ENCODE results near the gene BABAM2.

Gene BABAM2

GRCh38 chr2:28155627-28156026 is 265.1 kb downstream of the BABAM2 start:
- FAIRE-seq, result no peak
- peak; percentile 47 for DNase-seq (ENCODE audit: low spot score)

DNA sequence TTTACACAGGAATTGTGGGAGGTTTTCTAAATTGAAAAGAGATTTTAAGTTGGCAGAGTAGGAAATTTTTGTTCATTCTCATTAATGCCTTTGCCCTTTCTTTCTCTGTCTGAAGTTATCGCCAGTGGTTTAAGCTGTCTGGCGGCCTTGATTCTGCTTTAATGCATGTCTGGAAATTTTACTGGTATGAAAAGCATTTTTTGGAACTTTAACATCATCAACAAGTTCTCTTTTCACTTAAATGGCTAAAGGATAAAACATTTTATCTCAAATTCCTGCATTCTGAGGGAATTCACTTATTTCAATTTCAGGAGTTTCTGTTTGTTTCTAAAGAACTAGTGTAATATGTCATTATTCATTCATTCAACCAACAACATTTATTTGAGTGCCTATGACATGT is 268.3 kb downstream of the BABAM2 start:
- FAIRE-seq (no peak), DNase-seq (ENCODE audit: low spot score) (no peak)

DNA sequence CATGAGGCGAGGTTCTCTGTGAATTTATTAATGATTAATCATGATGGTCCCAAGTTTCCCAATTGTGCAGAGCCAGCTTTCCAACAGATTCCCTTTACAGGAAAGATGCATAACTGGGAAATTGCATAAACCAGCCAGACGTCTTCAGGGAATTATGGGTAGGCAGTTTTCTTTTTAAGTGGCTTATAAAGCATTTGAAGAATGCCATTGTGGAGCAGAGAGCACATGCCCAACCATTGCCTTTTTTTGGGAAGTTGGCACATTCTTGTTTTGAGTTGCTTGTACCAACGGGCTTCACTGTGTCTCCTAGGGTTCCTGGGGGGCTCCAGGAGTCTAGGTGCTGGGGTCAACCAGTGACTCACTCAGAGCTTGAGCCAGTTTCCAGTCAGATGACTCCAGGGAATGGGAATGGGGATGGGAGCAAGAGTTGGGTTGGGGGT is 270.5 kb downstream of the BABAM2 start:
- DNase-seq (ENCODE audit: low spot score), result peak; percentile 88
- peak; percentile 93 for FAIRE-seq

GRCh38 chr2:28161466-28161865 is 270.9 kb downstream of the BABAM2 start:
- DNase-seq (ENCODE audit: low spot score) (no peak), FAIRE-seq (no peak)

DNA sequence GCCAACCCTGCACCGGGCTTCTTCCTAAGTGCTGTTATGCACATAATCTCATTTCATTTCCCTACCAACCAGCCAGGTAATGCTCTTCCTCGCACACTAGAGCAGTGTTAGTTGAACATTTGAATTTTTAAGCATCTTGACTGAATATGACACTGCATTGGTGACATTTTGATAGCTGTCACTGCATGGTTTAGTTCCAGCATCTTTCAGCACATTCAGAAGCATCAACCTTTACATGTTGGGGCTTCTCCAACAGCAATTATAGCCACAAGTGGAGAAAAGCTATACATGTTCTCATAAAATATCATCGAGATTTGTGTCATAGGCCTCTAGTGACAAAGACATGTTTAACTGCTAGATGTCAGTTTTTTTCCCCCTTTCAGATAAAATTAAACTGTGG is 272.0 kb downstream of the BABAM2 start:
- FAIRE-seq (no peak), DNase-seq (ENCODE audit: low spot score) (no peak)

GRCh38 chr2:28163028-28163427 is 272.5 kb downstream of the BABAM2 start:
- DNase-seq (ENCODE audit: low spot score) (no peak), FAIRE-seq (no peak)

DNA sequence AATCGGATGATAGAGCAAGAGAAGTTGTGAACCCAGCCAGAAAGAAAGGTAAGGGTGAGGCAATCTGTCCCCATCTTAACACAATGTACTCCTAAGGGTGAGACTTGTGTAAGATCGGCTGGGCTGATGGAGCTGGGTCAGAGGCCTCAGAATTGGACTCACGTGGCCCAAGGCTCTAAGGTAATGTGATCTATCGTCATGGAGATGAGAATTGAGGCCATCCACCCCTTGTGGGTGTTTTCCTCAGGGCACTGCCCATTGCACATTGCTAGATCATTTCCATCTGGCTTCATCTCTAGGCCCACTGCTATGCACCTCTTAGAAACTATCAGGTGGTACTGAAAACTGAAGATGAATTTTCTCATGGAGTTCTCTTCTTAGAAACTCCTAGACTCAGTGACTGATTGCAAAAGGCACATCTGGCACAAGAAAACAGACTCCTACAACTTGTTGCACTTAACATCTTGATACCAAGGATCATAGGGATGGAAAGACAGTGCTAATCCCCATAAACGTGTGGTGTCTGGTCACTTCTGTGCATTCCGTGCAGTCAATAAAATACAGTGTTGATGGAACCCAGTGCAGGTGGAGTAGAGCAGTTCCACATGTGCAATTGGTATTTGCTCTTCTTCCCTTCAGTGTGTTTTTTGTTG is 273.2 kb downstream of the BABAM2 start:
- FAIRE-seq (no peak), DNase-seq (ENCODE audit: low spot score) (no peak)

DNA sequence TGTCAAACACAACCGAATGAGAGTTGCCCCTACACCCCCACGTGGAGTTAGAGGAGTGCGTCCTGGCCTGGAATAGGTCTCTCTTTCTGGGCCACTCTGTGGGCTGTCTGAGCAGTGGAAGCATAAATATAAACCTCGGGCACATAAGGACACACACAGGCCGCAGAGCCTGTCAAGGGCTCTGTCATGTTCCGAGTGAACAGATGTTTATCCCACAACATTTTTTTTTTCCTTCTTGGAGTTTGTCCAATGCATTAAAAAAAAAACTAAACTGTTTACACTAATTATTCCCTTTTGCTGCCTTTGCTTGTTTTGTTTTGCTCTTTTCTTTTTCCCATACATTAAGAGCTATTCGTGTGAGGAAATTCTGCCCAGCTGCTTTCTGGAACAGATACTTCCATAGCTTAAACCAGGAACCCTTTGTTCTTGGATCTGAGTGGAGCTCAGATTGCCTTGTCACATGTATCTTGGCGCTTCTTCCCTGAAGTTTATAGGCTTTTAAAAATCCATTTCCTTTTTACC is 273.8 kb downstream of the BABAM2 start:
- FAIRE-seq (no peak), DNase-seq (ENCODE audit: low spot score) (no peak)

DNA sequence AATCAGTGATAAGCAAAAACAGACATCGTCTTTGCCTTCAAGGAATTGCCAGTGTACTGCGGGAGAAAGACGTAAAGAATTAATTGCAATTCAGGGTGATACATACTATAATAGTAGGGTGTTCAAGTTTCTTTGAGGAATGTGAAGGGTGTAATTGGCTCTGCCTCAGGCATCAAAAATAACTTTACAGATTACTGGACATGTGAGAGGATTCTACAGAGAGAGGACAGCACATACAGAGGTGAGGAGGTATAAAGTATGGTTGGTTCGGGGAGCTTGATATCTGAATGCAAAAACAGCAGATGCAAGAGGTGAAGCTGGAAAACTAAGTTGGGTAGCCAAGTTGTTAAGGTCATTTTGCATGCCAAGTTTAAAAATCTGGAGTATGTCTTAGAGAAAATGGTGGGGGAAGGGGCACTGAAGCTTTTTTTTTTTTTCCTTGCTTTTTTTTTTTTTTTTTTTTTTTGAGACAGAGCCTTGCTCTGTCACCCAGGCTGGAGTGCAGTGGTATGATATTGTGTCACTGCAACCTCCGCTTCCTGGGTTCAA is 274.6 kb downstream of the BABAM2 start:
- DNase-seq (ENCODE audit: low spot score), result no peak
- FAIRE-seq, result no peak

GRCh38 chr2:28166956-28167355 is 276.4 kb downstream of the BABAM2 start:
- DNase-seq (ENCODE audit: low spot score) (peak; percentile 71), FAIRE-seq (peak; percentile 71)

- no peak for DNase-seq (ENCODE audit: low spot score)
- FAIRE-seq, result no peak
Measured at GRCh38 chr2:28168376-28168775, 277.8 kb downstream of the BABAM2 start.

GRCh38 chr2:28169492-28169891 is 279.0 kb downstream of the BABAM2 start:
- FAIRE-seq, result no peak
- DNase-seq (ENCODE audit: low spot score), result no peak

DNA sequence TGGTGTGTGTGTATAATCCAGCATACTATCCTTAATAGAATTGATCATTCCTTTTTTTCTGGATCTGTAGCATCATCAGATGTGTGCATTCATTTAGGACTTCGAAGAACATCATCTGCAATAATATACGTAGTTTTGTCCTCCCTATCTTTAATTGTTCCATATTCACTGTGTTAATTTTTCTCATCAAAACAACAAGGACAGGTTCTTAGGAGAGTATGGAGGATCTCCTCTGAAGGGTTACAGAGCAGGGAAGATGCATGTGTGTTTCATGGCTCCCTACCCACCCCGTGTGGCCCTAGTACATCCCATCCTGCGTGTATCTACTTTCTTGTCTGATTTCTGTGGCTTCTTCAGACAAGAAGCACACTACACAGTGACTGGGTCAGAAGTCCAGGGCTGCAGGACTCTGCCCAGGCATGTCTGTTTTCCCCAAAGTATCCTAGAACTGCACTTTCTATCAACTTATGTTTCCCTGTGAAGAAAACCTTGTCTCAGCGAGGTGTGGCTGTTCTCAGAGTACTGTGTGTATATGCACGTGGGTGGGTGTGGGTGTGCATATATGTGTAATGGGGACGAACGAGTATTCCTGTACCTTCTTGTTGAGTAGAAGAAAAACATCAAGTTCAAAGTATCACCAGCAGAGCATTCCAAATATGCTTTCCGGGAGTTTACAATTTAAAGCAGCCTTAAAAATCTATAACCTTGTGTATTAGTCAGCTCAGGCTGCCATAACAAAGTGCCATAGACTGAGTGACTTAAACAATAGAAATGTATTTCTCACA is 281.8 kb downstream of the BABAM2 start:
- no peak for FAIRE-seq
- DNase-seq (ENCODE audit: low spot score), result no peak

- no peak for FAIRE-seq
- DNase-seq (ENCODE audit: low spot score), result no peak
Measured at GRCh38 chr2:28173377-28173776, 282.8 kb downstream of the BABAM2 start.

- DNase-seq (ENCODE audit: low spot score) (no peak), FAIRE-seq (no peak)
Measured at GRCh38 chr2:28174211-28174610, 283.7 kb downstream of the BABAM2 start.

- DNase-seq (ENCODE audit: low spot score) (no peak), FAIRE-seq (no peak)
Measured at GRCh38 chr2:28175028-28175427, 284.5 kb downstream of the BABAM2 start.

DNA sequence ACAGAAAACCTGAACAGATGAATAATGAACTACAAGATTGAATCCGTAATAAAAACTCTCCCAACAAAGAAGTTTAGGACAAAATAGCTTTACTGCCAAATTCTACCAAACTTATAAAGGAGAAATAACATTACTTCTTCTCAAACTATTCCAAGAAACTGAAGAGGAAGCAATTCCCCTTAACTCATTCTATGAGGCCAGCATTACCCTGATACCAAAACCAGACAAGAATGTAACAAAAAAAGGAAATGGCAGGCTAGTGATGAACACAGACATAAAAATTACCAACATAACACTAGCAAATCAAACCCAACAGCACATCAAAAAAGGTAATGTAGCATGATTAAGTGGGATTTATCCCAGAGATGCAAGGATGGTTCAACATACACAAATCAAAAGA is 288.4 kb downstream of the BABAM2 start:
- DNase-seq (ENCODE audit: low spot score) (no peak), FAIRE-seq (no peak)

DNA sequence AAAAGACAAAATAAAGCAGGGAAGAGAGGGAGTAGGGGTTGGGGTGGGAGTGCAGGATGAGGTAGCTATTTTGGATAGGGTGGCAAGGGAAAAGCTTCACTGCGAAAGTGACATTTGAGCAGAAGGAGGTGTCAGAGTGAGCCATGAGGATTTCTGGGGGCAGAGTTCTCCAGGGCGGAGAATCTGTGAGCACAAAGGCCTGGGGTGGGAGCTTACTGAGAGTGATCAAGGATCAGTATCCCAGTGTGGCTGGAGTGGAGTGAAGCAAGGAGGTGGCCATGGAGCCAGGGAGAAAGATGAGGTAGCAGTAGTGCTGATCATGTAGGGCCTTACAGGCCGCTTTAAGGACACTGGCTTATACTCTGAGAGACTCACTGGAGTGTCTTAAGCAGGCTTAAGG is 291.3 kb downstream of the BABAM2 start:
- FAIRE-seq, result no peak
- DNase-seq (ENCODE audit: low spot score), result no peak

DNA sequence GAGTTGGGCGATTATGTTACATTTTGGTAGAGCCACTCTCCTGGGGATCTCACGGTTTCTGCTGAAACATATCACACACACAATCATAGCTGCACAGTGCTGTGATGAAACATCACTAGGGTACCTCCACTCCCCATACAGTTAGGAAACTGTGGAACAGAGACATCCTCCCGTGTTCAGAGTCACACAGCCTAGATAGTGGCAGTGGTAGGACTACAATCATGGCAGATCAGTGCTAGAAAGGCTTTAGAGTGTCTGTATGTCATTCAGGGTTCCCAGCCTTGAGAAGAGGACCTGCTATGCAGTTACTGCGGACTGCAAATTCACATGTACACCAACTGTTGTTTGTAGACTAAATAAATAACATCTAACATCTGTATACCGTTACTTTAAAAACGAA is 291.8 kb downstream of the BABAM2 start:
- DNase-seq (ENCODE audit: low spot score), result no peak
- FAIRE-seq, result no peak

- FAIRE-seq (no peak), DNase-seq (ENCODE audit: low spot score) (no peak)
Measured at GRCh38 chr2:28185153-28185552, 294.6 kb downstream of the BABAM2 start.

- FAIRE-seq (no peak), DNase-seq (ENCODE audit: low spot score) (no peak)
Measured at GRCh38 chr2:28185891-28186290, 295.4 kb downstream of the BABAM2 start.

GRCh38 chr2:28187186-28187585 is 296.7 kb downstream of the BABAM2 start:
- FAIRE-seq (no peak), DNase-seq (ENCODE audit: low spot score) (no peak)

- DNase-seq (ENCODE audit: low spot score), result no peak
- no peak for FAIRE-seq
Measured at GRCh38 chr2:28188436-28188835, 297.9 kb downstream of the BABAM2 start.

All from RCC 7860 (cell line).